Measurements from ENCODE around the gene TALDO1. TPM values are rescaled to one million over a fixed set of nuclear protein-coding genes. Genes with fewer than 3 reads are reported as not detected.

TALDO1 gene
- total and polyA plus RNA-seq, 2 of the 8 experiments (the other 6 are each of a cell fraction or from before 2014, with no cell fraction given), result 265 to 308 TPM

- TF ChIP-seq SIN3A (conservative IDR thresholded peaks at IDR 0.05 in 1 of 2, IDR thresholded peaks at IDR 0.05 in 1 of 2; ENCODE audit: low read depth in 1 of 2, low read length in 2 of 2), result no peak
These were observed 25.4 kb downstream of the TALDO1 start (continued) for GRCh38 chr11:772429-773390.

Data from H1 (cell line).